Lower leg skin (tissue), 3 donors: ENCODE data around the gene NKD1.

Source experiments
- CTCF ChIP-seq, 3 donors: fragments of 450-650 bp; IDR thresholded peaks; one replicate each; pipeline ENCODE4 v1.5.1; 2016; ENCODE audit warnings: antibody characterized with exemption in 3 of 3, mild to moderate bottlenecking in 3 of 3, moderate library complexity in 2 of 3
- POLR2A ChIP-seq, 2 donors: fragments of 450-650 bp; IDR thresholded peaks; one replicate each; pipeline ENCODE4 v1.6.1; 2016 to 2017; ENCODE audit warnings: antibody characterized with exemption in 2 of 2, mild to moderate bottlenecking in 1 of 2, moderate library complexity in 1 of 2

GRCh38 chr16:50680556-50680893 lies 132.3 kb downstream of the NKD1 start:
- TF ChIP-seq CTCF (IDR thresholded peaks at IDR 0.05) (no peak), POLR2A (IDR thresholded peaks at IDR 0.05) (no peak)
